RKO (cell line): ENCODE results near the gene FNDC10.

ENCODE experiments used
- DNase-seq: peaks from one replicate; pipeline ENCODE4 v3.0.0-alpha.2; 2016; ENCODE audit warnings: low spot score

Gene FNDC10

GRCh38 chr1:1627829-1628753 lies 28.2 kb upstream of the FNDC10 start:
- no peak for DNase-seq

GRCh38 chr1:1627261-1627828 lies 27.4 kb upstream of the FNDC10 start:
- DNase-seq = no peak

GRCh38 chr1:1626207-1627141 lies 26.5 kb upstream of the FNDC10 start:
- DNase-seq = no peak

- DNase-seq = no peak
Observed at GRCh38 chr1:1625824-1626206, 25.9 kb upstream of the FNDC10 start.

- no peak for DNase-seq
Observed at GRCh38 chr1:1625404-1625775, 25.5 kb upstream of the FNDC10 start.

- DNase-seq = no peak
Observed at GRCh38 chr1:1624443-1625403, 24.8 kb upstream of the FNDC10 start.

- no peak for DNase-seq
Observed at GRCh38 chr1:1623631-1624442, 23.9 kb upstream of the FNDC10 start.

GRCh38 chr1:1623181-1623630 lies 23.3 kb upstream of the FNDC10 start:
- DNase-seq = no peak

- no peak for DNase-seq
Observed at GRCh38 chr1:1622788-1623094, 22.8 kb upstream of the FNDC10 start.

- DNase-seq = no peak
Observed at GRCh38 chr1:1622010-1622787, 22.3 kb upstream of the FNDC10 start.

- DNase-seq = no peak
Observed at GRCh38 chr1:1621173-1622009, 21.5 kb upstream of the FNDC10 start.

GRCh38 chr1:1620433-1621139 lies 20.7 kb upstream of the FNDC10 start:
- DNase-seq = no peak

GRCh38 chr1:1619917-1620361 lies 20.0 kb upstream of the FNDC10 start:
- no peak for DNase-seq

- no peak for DNase-seq
Observed at GRCh38 chr1:1618396-1619068, 18.6 kb upstream of the FNDC10 start.

- no peak for DNase-seq
Observed at GRCh38 chr1:1617925-1618324, 18.0 kb upstream of the FNDC10 start.

GRCh38 chr1:1617516-1617915 lies 17.6 kb upstream of the FNDC10 start:
- DNase-seq = no peak

GRCh38 chr1:1616838-1617237 lies 16.9 kb upstream of the FNDC10 start:
- no peak for DNase-seq
